GM23338 (cell line): Measurements from ENCODE around the gene SIPA1. TPM values are rescaled to one million over a fixed set of nuclear protein-coding genes. Genes with fewer than 3 reads are reported as not detected.

Experiments used
- ATAC-seq: fragments of 200-7000 bp; cut with Tn5 transposase; 3 replicates; pipeline ENCODE4 v1.9.1; 2020
- DNase-seq: peaks from one replicate; pipeline ENCODE4 v3.0.0-alpha.2; 2015; ENCODE audit warnings: low spot score
- H2AFZ ChIP-seq: fragments of 200-600 bp; sonication (generic); 2 replicates; pipeline ENCODE4 v1.8.0; 2016; ENCODE audit warnings: antibody characterized with exemption, mild to moderate bottlenecking, moderate library complexity
- H3F3A ChIP-seq: fragments of 200-600 bp; sonication (generic); replicated peaks from 2 replicates; pipeline ENCODE4 v1.8.0; 2017; ENCODE audit warnings: antibody characterized with exemption, mixed run types, low read depth
- H3K27ac ChIP-seq: fragments of 200-600 bp; sonication (generic); 2 replicates; pipeline ENCODE4 v1.6.1; 2016; ENCODE audit warnings: low read depth
- H3K27me3 ChIP-seq: fragments of 200-600 bp; sonication (generic); 2 replicates; pipeline ENCODE4 v1.8.0; 2016; ENCODE audit warnings: mild to moderate bottlenecking, mixed run types, moderate library complexity; ENCODE audit not compliant: insufficient read depth
- H3K36me3 ChIP-seq: fragments of 200-600 bp; sonication (generic); 2 replicates; pipeline ENCODE4 v1.8.0; 2016; ENCODE audit warnings: mild to moderate bottlenecking; ENCODE audit not compliant: insufficient read depth
- H3K4me1 ChIP-seq: fragments of 200-600 bp; sonication (generic); 2 replicates; pipeline ENCODE4 v1.8.0; 2016; ENCODE audit warnings: mild to moderate bottlenecking, moderate library complexity; ENCODE audit not compliant: insufficient read depth
- H3K4me2 ChIP-seq: fragments of 200-600 bp; sonication (generic); 2 replicates; pipeline ENCODE4 v1.7.1; 2017; ENCODE audit warnings: mixed run types
- H3K4me3 ChIP-seq: fragments of 200-600 bp; sonication (generic); 2 replicates; pipeline ENCODE4 v1.6.1; 2016; ENCODE audit warnings: mixed run types
- H3K79me2 ChIP-seq: fragments of 200-600 bp; sonication (generic); replicated peaks from 2 replicates; pipeline ENCODE4 v1.8.0; 2017; ENCODE audit warnings: mild to moderate bottlenecking; ENCODE audit not compliant: insufficient read depth
- H3K9me2 ChIP-seq: fragments of 200-600 bp; sonication (generic); 2 replicates; pipeline ENCODE4 v1.8.0; 2017; ENCODE audit not compliant: insufficient read depth
- H4K20me1 ChIP-seq: fragments of 200-600 bp; sonication (generic); replicated peaks from 2 replicates; pipeline ENCODE4 v1.8.0; 2017; ENCODE audit warnings: mild to moderate bottlenecking; ENCODE audit not compliant: insufficient read depth
- H3K27ac Mint-ChIP-seq: 2 replicates; pipeline ENCODE4 v1.8.0; 2020; ENCODE audit warnings: inconsistent platforms, mild to moderate bottlenecking, moderate library complexity, mixed read lengths
- H3K27me3 Mint-ChIP-seq: 3 replicates; pipeline ENCODE4 v1.8.0; 2022; ENCODE audit warnings: low read depth, mild to moderate bottlenecking, moderate library complexity, mixed read lengths, inconsistent platforms; ENCODE audit not compliant: insufficient read depth, poor library complexity
- H3K36me3 Mint-ChIP-seq: 3 replicates; pipeline ENCODE4 v1.8.0; 2021; ENCODE audit warnings: low read depth, mild to moderate bottlenecking, inconsistent platforms, moderate library complexity, mixed read lengths
- H3K4me1 Mint-ChIP-seq: 3 replicates; pipeline ENCODE4 v1.8.0; 2020; ENCODE audit warnings: mild to moderate bottlenecking, inconsistent platforms, mixed read lengths
- H3K4me3 Mint-ChIP-seq: 3 replicates; pipeline ENCODE4 v1.8.0; 2021; ENCODE audit warnings: moderate library complexity, mild to moderate bottlenecking, inconsistent platforms, mixed read lengths
- H3K9me3 Mint-ChIP-seq: 3 replicates; pipeline ENCODE4 v1.8.0; 2020; ENCODE audit warnings: moderate library complexity, mild to moderate bottlenecking, inconsistent platforms, mixed read lengths
- POLR2AphosphoS5 ChIP-seq: IDR thresholded peaks from 2 replicates; pipeline ENCODE4 v1.6.1; 2016; ENCODE audit warnings: antibody characterized with exemption, low read depth
- STAT1 ChIP-seq: IDR thresholded peaks from one replicate; pipeline ENCODE4 v1.6.1; 2016; ENCODE audit warnings: antibody characterized with exemption; ENCODE audit not compliant: unreplicated experiment
- ZNF114 ChIP-seq: fragments of 250-450 bp; sonication (Bioruptor Pico); IDR thresholded peaks from 2 replicates; pipeline ENCODE4 v1.5.0; 2020; ENCODE audit warnings: mild to moderate bottlenecking, moderate library complexity
- polyA plus RNA-seq: library from polyadenylated mRNA; unstranded; fragments of >200 nt; fragmentation: Nextera tagmentation; extraction: Ambion mirVana; gene quantifications from 2 replicates; pipeline ENCODE4 v1.2.1, GENCODE V29; 2016
- total RNA-seq: library from RNA; depleted of rRNA; stranded (reverse); fragments of >200 nt; shearing (Covaris generic); gene quantifications from 2 replicates; pipeline ENCODE4 v1.2.3, GENCODE V29; 2014
- TF ChIP-seq, protein P1 (sequence below): fragments of 250-450 bp; sonication (Bioruptor Pico); IDR thresholded peaks from 2 replicates; pipeline ENCODE4 v1.5.0; 2020; ENCODE audit warnings: mild to moderate bottlenecking, moderate library complexity

The SIPA1 gene
- total and polyA plus RNA-seq, 2 experiments from 2014 or later: 50.1 to 54.6 TPM

DNA sequence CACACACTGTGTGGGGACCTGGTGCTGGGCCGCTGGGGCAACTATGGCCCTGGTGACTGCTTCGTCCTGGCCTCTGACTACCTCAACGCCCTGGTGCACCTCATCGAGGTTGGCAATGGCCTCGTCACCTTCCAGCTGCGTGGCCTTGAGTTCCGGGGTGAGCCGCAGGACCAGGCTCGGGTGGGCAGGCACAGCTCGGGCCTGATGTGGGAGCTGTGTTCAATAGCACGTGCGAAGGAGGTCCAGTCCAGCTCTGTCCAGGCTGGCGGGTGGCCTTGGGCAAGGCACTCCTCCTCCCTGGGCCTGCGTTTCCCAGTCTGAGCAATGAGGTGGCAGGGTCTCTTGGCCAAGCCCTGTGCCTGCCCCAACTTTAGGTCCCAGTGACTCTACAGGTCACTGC, 8.3 kb upstream of the SIPA1 start (continued):
- TF ChIP-seq, protein P1, sequence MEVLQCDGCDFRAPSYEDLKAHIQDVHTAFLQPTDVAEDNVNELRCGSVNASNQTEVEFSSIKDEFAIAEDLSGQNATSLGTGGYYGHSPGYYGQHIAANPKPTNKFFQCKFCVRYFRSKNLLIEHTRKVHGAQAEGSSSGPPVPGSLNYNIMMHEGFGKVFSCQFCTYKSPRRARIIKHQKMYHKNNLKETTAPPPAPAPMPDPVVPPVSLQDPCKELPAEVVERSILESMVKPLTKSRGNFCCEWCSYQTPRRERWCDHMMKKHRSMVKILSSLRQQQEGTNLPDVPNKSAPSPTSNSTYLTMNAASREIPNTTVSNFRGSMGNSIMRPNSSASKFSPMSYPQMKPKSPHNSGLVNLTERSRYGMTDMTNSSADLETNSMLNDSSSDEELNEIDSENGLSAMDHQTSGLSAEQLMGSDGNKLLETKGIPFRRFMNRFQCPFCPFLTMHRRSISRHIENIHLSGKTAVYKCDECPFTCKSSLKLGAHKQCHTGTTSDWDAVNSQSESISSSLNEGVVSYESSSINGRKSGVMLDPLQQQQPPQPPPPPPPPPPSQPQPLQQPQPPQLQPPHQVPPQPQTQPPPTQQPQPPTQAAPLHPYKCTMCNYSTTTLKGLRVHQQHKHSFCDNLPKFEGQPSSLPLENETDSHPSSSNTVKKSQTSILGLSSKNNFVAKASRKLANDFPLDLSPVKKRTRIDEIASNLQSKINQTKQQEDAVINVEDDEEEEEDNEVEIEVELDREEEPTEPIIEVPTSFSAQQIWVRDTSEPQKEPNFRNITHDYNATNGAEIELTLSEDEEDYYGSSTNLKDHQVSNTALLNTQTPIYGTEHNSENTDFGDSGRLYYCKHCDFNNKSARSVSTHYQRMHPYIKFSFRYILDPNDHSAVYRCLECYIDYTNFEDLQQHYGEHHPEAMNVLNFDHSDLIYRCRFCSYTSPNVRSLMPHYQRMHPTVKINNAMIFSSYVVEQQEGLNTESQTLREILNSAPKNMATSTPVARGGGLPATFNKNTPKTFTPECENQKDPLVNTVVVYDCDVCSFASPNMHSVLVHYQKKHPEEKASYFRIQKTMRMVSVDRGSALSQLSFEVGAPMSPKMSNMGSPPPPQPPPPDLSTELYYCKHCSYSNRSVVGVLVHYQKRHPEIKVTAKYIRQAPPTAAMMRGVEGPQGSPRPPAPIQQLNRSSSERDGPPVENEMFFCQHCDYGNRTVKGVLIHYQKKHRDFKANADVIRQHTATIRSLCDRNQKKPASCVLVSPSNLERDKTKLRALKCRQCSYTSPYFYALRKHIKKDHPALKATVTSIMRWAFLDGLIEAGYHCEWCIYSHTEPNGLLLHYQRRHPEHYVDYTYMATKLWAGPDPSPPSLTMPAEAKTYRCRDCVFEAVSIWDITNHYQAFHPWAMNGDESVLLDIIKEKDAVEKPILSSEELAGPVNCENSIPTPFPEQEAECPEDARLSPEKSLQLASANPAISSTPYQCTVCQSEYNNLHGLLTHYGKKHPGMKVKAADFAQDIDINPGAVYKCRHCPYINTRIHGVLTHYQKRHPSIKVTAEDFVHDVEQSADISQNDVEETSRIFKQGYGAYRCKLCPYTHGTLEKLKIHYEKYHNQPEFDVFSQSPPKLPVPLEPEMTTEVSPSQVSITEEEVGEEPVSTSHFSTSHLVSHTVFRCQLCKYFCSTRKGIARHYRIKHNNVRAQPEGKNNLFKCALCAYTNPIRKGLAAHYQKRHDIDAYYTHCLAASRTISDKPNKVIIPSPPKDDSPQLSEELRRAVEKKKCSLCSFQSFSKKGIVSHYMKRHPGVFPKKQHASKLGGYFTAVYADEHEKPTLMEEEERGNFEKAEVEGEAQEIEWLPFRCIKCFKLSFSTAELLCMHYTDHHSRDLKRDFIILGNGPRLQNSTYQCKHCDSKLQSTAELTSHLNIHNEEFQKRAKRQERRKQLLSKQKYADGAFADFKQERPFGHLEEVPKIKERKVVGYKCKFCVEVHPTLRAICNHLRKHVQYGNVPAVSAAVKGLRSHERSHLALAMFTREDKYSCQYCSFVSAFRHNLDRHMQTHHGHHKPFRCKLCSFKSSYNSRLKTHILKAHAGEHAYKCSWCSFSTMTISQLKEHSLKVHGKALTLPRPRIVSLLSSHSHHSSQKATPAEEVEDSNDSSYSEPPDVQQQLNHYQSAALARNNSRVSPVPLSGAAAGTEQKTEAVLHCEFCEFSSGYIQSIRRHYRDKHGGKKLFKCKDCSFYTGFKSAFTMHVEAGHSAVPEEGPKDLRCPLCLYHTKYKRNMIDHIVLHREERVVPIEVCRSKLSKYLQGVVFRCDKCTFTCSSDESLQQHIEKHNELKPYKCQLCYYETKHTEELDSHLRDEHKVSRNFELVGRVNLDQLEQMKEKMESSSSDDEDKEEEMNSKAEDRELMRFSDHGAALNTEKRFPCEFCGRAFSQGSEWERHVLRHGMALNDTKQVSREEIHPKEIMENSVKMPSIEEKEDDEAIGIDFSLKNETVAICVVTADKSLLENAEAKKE (CRISPR knock-in tag): no peak
- TF ChIP-seq POLR2AphosphoS5 (no peak), STAT1 (no peak)

- no peaks in the 10 kb centered on the region for H3K27me3 ChIP-seq
- H3K27ac ChIP-seq: no peak overlapping the region
- H3K79me2 ChIP-seq: no peaks in the 10 kb centered on the region
- H3K9me3 Mint-ChIP-seq: no peaks in the 10 kb centered on the region
- peaks cover 9% of the 10 kb centered on the region for H3K27me3 Mint-ChIP-seq
- H3K36me3 Mint-ChIP-seq: peaks cover 42% of the 10 kb centered on the region
- no peak overlapping the region for H2AFZ ChIP-seq
- no peaks in the 10 kb centered on the region; the same call in 1 of the 2 replicates for H4K20me1 ChIP-seq
- no peaks in the 10 kb centered on the region; the same call in 1 of the 2 replicates for H3F3A ChIP-seq
- H3K4me1 Mint-ChIP-seq: no peaks in the 10 kb centered on the region; the same call in 2 of the 3 replicates
- no peak overlapping the region for H3K4me3 ChIP-seq
- H3K4me2 ChIP-seq: no peak overlapping the region
- TF ChIP-seq ZNF114 (CRISPR knock-in tag): no peak
- no peak overlapping the region for H3K4me3 Mint-ChIP-seq
- H3K4me1 ChIP-seq: no peaks in the 10 kb centered on the region
- peaks cover 12% of the 10 kb centered on the region for H3K36me3 ChIP-seq
- H3K9me2 ChIP-seq: no peaks in the 10 kb centered on the region
- no peak overlapping the region for H3K27ac Mint-ChIP-seq
- ATAC-seq (no peak), DNase-seq (no peak)
Observed at GRCh38 chr11:65630215-65630614, 7.7 kb upstream of the SIPA1 start.
